Right atrium auricular region (tissue), 2 donors: ENCODE results near the gene CLVS2. TPM values are rescaled to one million over a fixed set of nuclear protein-coding genes. Genes with fewer than 3 reads are reported as not detected.

ENCODE experiments used
- DNase-seq: peaks from one replicate; pipeline ENCODE4 v3.0.0-alpha.2; 2019; ENCODE audit warnings: low spot score
- H3K27ac ChIP-seq, 2 donors: fragments of 200-600 bp; sonication (generic); 1 replicate in 1 of 2; 2 replicates in 1 of 2; pipeline ENCODE4 v1.5.1; 2016 to 2019
- H3K27me3 ChIP-seq, 2 donors: fragments of 200-600 bp; sonication (generic); one replicate each; pipeline versions ENCODE4 v1.5.1 to v1.6.0; 2017 to 2019
- H3K36me3 ChIP-seq: fragments of 200-600 bp; sonication (generic); one replicate; pipeline ENCODE4 v1.5.1; 2016
- H3K4me1 ChIP-seq, 2 donors: fragments of 200-600 bp; sonication (generic); one replicate each; pipeline versions ENCODE4 v1.5.1 to v1.6.0; 2017 to 2019
- H3K4me3 ChIP-seq, 2 donors: fragments of 200-600 bp; sonication (generic); 1 replicate in 1 of 2; 2 replicates in 1 of 2; pipeline ENCODE4 v1.5.1; 2017 to 2019; ENCODE audit warnings: mild to moderate bottlenecking in 1 of 2, moderate library complexity in 1 of 2
- H3K9me3 ChIP-seq, 2 donors: fragments of 200-600 bp; sonication (generic); one replicate each; pipeline ENCODE4 v1.5.1; 2019
- total RNA-seq, 2 donors: library from RNA; depleted of rRNA; stranded (reverse); fragments of >200 nt; gene quantifications; one replicate each; pipeline ENCODE4 v1.1.0, GENCODE V29; 2016
- TF ChIP-seq, protein P1 (sequence below), 2 donors: fragments of 200-600 bp; sonication (generic); IDR thresholded peaks; one replicate each; pipeline ENCODE4 v1.5.1; 2019; ENCODE audit warnings: antibody characterized with exemption in 2 of 2

The CLVS2 gene
- total RNA-seq, 2 donors from 2014 or later: not detected

DNA sequence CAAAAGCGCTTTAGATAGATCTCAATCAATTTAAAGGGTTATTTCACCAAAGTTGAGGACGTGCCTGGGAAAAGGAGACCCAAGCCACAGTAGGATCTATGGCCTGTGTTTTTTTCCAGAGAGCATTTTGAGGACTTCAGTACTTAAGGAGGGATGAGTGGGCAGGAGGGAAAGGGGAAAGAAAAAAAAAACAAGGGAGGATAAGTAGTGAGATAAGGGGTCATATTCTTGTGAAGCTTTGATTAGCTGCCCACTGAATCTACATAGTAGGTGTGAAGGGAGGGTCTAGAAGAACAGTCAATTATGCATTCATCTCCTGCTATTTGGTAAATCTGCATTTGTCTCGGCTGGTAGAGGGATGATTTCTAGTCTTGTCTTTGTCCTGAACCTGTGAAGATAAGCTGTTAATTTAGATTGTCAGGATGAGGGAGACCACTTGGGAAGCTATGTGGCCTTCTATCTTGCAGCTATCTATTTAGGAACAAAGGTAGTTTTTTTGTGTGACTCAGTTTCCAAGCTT, 48.4 kb downstream of the CLVS2 start:
- Histone ChIP-seq H3K27me3 (no peaks in the 10 kb centered on the region), H3K27ac (no peak overlapping the region), H3K4me1 (no peaks in the 10 kb centered on the region), H3K36me3 (no peaks in the 10 kb centered on the region), H3K4me3 (no peak overlapping the region), H3K9me3 (no peaks in the 10 kb centered on the region)
- TF ChIP-seq, protein P1, sequence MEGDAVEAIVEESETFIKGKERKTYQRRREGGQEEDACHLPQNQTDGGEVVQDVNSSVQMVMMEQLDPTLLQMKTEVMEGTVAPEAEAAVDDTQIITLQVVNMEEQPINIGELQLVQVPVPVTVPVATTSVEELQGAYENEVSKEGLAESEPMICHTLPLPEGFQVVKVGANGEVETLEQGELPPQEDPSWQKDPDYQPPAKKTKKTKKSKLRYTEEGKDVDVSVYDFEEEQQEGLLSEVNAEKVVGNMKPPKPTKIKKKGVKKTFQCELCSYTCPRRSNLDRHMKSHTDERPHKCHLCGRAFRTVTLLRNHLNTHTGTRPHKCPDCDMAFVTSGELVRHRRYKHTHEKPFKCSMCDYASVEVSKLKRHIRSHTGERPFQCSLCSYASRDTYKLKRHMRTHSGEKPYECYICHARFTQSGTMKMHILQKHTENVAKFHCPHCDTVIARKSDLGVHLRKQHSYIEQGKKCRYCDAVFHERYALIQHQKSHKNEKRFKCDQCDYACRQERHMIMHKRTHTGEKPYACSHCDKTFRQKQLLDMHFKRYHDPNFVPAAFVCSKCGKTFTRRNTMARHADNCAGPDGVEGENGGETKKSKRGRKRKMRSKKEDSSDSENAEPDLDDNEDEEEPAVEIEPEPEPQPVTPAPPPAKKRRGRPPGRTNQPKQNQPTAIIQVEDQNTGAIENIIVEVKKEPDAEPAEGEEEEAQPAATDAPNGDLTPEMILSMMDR (IDR thresholded peaks at IDR 0.05): no peak
- DNase-seq: no peak

DNA sequence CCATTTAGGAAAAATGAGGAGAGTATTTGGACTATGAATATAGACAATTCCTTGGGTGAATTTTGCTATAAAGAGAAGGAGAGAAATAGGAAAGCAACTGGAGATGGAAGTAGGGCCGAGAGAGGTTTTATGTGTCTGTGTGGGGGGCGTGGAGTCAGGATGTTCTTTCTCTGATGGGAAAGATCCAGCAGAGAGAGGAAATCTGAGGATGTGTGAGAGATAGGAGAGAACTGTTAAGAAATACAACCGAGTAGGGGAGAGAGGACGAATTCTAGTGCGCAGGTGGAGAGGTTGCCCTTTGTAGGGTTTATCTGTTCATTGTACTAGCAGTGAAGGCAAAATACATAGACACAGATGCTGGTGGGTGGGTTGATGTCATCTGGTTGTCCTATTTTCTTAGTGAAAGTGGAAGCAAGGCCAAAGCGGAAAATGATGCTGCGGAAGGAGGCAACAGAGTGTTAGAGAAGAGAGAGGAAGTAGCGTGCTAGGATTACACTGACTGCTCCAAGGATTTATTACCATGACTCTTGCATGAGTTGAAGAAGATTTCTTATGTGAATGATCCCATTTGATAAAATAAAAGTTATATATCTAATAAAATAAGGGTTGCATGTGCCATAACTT, 57.7 kb downstream of the CLVS2 start:
- Histone ChIP-seq H3K9me3 (no peaks in the 10 kb centered on the region), H3K4me3 (no peak overlapping the region), H3K27ac (no peak overlapping the region), H3K27me3 (no peaks in the 10 kb centered on the region), H3K36me3 (no peaks in the 10 kb centered on the region), H3K4me1 (no peaks in the 10 kb centered on the region)
- DNase-seq: no peak
- TF ChIP-seq, protein P1 (IDR thresholded peaks at IDR 0.05): no peak

DNA sequence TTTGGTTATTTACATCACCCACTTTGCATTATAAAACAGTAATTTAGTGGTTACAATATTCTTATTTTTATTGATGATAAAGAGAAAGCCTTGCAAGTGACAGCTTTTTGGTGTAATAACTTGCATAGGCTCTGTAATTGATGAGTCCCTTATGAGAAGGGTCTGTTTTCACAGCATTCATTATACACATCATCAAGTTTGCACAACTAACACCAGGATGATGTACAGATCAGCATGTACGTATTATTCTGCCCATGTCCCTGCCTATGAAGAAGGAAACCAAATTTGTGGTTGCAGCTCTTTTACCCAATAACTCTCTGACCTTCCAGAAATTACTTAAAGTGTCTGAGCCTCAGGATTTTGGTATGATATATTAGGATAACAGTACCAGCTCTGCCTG, 59.2 kb downstream of the CLVS2 start:
- H3K4me3 ChIP-seq: no peak overlapping the region
- no peak for DNase-seq
- no peaks in the 10 kb centered on the region for H3K9me3 ChIP-seq
- no peaks in the 10 kb centered on the region for H3K36me3 ChIP-seq
- H3K4me1 ChIP-seq: no peaks in the 10 kb centered on the region
- no peak overlapping the region for H3K27ac ChIP-seq
- TF ChIP-seq, protein P1 (IDR thresholded peaks at IDR 0.05): no peak
- H3K27me3 ChIP-seq: no peaks in the 10 kb centered on the region

DNA sequence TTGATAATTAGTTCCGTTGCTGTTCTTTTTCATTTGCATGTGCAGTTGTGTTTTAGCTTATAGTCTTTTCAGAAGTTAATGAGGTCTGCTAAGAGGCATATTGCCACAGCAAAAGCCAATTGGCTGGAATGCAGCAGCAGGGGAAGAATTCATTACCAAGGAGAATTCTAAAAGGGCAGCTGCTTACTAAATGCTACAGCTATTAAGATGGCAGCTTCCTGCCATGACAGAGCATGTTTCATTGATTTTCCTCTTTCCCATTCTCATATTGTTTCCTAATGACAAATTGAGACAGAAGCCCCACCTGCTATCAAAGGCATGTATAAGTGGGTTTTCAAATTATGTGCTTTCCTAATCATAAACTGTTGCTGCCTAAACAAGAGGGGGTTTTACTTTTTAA, 66.6 kb downstream of the CLVS2 start:
- Histone ChIP-seq H3K36me3 (no peaks in the 10 kb centered on the region), H3K9me3 (no peaks in the 10 kb centered on the region), H3K4me1 (no peaks in the 10 kb centered on the region), H3K27me3 (no peaks in the 10 kb centered on the region), H3K4me3 (no peak overlapping the region), H3K27ac (no peak overlapping the region)
- TF ChIP-seq, protein P1 (IDR thresholded peaks at IDR 0.05): no peak
- DNase-seq: no peak

DNA sequence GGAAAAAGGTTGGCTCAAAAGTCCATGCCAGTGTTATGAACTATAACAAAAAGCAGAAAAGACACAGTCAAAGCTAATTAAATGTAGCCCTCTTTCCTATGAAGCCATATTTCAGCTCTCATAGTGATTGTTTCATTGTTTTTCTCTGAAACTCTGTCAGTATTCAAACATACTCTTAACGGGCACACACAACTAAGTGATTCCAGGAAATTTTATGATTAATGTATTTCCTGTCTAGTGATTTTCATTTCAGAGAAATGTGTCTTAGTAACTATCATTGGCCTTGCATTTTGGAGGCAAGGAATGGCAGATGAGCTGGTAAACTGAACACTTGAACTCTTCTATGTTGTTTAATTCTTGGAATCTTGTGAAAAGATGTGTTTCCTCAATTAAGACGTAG, 68.0 kb downstream of the CLVS2 start:
- H3K9me3 ChIP-seq: no peaks in the 10 kb centered on the region
- no peaks in the 10 kb centered on the region for H3K27me3 ChIP-seq
- H3K4me3 ChIP-seq: no peak overlapping the region
- H3K27ac ChIP-seq: no peak overlapping the region
- H3K4me1 ChIP-seq: no peaks in the 10 kb centered on the region
- TF ChIP-seq, protein P1 (IDR thresholded peaks at IDR 0.05): no peak
- no peaks in the 10 kb centered on the region for H3K36me3 ChIP-seq
- no peak for DNase-seq

DNA sequence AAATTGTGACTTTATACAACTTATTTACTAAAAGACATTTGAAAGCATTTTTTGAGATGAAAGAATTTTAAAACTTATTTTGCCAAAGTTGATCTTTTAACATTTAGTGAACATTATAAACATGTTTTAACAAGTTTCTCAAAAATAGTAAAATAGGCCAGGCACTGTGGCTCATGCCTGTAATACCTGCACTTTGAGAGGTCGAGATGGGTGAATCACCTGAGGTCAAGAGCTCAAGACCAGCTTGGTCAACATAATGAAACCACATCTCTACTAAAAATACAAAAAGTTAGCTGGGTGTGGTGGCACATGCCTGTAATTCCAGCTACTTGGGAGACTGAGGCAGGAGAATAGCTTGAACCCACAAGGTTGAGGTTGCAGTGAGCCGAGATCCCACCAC, 78.6 kb downstream of the CLVS2 start:
- Histone ChIP-seq H3K27ac (no peak overlapping the region), H3K4me1 (no peaks in the 10 kb centered on the region), H3K4me3 (no peak overlapping the region), H3K9me3 (no peaks in the 10 kb centered on the region), H3K27me3 (no peaks in the 10 kb centered on the region), H3K36me3 (no peaks in the 10 kb centered on the region)
- DNase-seq: no peak
- TF ChIP-seq, protein P1 (IDR thresholded peaks at IDR 0.05): no peak
